Esophagus squamous epithelium (tissue), 5 donors: ENCODE measurements around the gene PRSS48. TPM values are rescaled to one million over a fixed set of nuclear protein-coding genes. Genes with fewer than 3 reads are reported as not detected.
A peak's percentile ranks its signal among the peaks of the same experiment; 100 is the strongest.

ENCODE experiments used
- DNase-seq: peaks from one replicate; lab custom pipeline; 2025; lab: John Stamatoyannopoulos, UW
- H3K27ac ChIP-seq, 4 donors: fragments of 200-600 bp; sonication (generic); one replicate each; pipeline ENCODE4 v1.5.1; 2016 to 2019; ENCODE audit warnings: mild to moderate bottlenecking in 1 of 4
- H3K27me3 ChIP-seq, 4 donors: fragments of 200-600 bp; sonication (generic); 1 replicate in 3 of 4; 2 replicates in 1 of 4; pipeline versions ENCODE4 v1.5.1 to v1.6.0; 2017 to 2021; ENCODE audit warnings: antibody characterized with exemption in 1 of 4
- H3K36me3 ChIP-seq, 3 donors: fragments of 200-600 bp; sonication (generic); one replicate each; pipeline ENCODE4 v1.5.1; 2016 to 2019
- H3K4me1 ChIP-seq, 3 donors: fragments of 200-600 bp; sonication (generic); one replicate each; pipeline ENCODE4 v1.5.1; 2017 to 2019
- H3K4me3 ChIP-seq, 4 donors: fragments of 200-600 bp; sonication (generic); 1 replicate in 3 of 4; 2 replicates in 1 of 4; pipeline ENCODE4 v1.5.1; 2016 to 2019; ENCODE audit warnings: mild to moderate bottlenecking in 2 of 4, moderate library complexity in 1 of 4
- H3K9me3 ChIP-seq, 3 donors: fragments of 200-600 bp; sonication (generic); one replicate each; pipeline ENCODE4 v1.5.1; 2016 to 2019
- CTCF ChIP-seq, 6 experiments: fragments of 450-650 bp in 4 of 6; fragments of 200-600 bp in 2 of 6; sonication (generic) in 2 of 6; IDR thresholded peaks; one replicate each; pipeline ENCODE4 v1.5.1; 2016 to 2019; ENCODE audit warnings: antibody characterized with exemption in 6 of 6, mild to moderate bottlenecking in 4 of 6, moderate library complexity in 4 of 6
- POLR2A ChIP-seq, 4 donors: fragments of 450-650 bp; IDR thresholded peaks; one replicate each; pipeline ENCODE4 v1.6.1; 2017; ENCODE audit warnings: antibody characterized with exemption in 4 of 4, mild to moderate bottlenecking in 4 of 4, moderate library complexity in 3 of 4
- WGBS, 2 donors: methylation state at CpG; one replicate each; pipeline ENCODE4 v1.1.5; 2018; 5-methylcytosine and 5-hydroxymethylcytosine counted together
- intact Hi-C: fragments of 100-400 bp; cut with DNase I; formaldehyde crosslinking; loops from one replicate; pipeline ENCODE4 v1.15.0; 2022
- total RNA-seq, 4 donors: library from RNA; depleted of rRNA; stranded (reverse); fragments of >200 nt; gene quantifications; one replicate each; pipeline ENCODE4 v1.1.0, GENCODE V29; 2016
- donor health status: DM: yes; HTN: yes; CAD: no.

Gene PRSS48
- total RNA-seq, 4 donors from 2014 or later, result not detected

GRCh38 chr4:151314479-151314878, 37.5 kb downstream of the PRSS48 start:
- H3K9me3 ChIP-seq, result no peaks in the 10 kb centered on the region
- intact Hi-C loops, result no loop called here
- no peak overlapping the region for H3K4me3 ChIP-seq
- peaks cover 0 to 41% (median 18%) of the 10 kb centered on the region in 3 donors for H3K4me1 ChIP-seq
- 64 to 100% methylated on average over 1 of the region's 1 CpG for WGBS, 2 donors
- TF ChIP-seq POLR2A (IDR thresholded peaks at IDR 0.05) (no peak), CTCF (IDR thresholded peaks at IDR 0.05) (no peak)
- no peak for DNase-seq
- no peaks in the 10 kb centered on the region for H3K36me3 ChIP-seq
- H3K27me3 ChIP-seq, result no peaks in the 10 kb centered on the region
- H3K27ac ChIP-seq, result peak overlapping the region in 1 of 4 donors; percentile 21

DNA sequence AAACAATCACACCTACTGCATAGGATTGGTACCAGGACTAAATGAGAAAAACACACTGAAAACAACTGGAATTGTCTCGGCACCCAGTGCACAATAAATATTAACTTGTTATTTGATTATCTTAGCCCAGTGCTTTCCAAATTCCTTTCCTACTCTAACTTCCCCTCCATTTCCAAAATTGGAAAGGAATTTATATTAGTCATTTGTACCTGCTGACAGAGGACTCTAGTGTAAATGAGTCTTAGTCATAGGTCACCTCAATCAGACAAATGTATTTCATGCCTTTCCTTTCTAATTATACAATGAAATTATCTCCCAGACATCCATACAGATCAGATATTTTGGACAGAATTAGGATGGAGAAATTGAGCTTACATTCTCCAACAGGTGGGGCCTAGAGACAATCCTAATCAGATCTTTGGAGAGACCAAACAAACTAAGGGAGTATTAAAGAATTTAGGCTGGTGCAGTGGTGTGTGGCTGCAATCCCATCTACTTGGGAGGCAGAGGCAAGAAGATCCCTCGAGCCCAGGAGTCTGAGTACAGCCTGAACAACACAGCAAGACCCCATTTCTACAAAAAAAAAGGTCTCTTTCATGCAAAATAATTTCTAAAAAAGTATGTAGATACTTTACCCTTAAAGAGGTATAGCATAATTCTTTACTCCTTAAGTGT, 38.4 kb downstream of the PRSS48 start:
- H3K27ac ChIP-seq, result peak overlapping the region in 3 of 4 donors; percentile 6 to 58 (median 21)
- H3K27me3 ChIP-seq, result no peaks in the 10 kb centered on the region
- intact Hi-C loops, result no loop called here
- 21 to 37% methylated on average over 2 of the region's 2 CpGs for WGBS, 2 donors
- no peaks in the 10 kb centered on the region for H3K9me3 ChIP-seq
- no peaks in the 10 kb centered on the region for H3K36me3 ChIP-seq
- no peak for TF ChIP-seq POLR2A (IDR thresholded peaks at IDR 0.05)
- DNase-seq, result no peak
- no peak overlapping the region for H3K4me3 ChIP-seq
- H3K4me1 ChIP-seq, result peaks cover 0 to 45% (median 18%) of the 10 kb centered on the region in 3 donors

DNA sequence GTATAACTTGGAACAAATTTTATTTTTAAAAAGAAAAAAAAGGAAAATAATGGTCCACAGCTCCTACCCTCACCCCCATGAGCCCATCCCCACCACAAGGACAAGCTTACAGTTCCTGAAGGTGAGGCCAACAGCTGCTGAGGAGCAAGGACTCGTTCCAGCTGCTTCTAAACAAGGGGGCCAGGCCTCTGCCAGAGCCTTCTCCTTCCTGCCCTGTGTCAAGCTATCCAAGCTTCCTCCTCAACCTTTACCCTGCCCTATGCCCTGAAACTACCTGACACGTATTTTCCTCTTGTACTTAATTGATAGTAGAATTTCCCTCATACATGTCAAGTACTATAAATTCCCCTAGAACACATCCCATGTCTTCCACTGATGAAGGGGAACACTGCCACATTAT, 39.7 kb downstream of the PRSS48 start:
- H3K4me3 ChIP-seq, result no peak overlapping the region
- peaks cover 0 to 57% (median 18%) of the 10 kb centered on the region in 3 donors for H3K4me1 ChIP-seq
- DNase-seq, result no peak
- no peaks in the 10 kb centered on the region for H3K27me3 ChIP-seq
- 58 to 64% methylated on average over 2 of the region's 2 CpGs for WGBS, 2 donors
- no peaks in the 10 kb centered on the region for H3K36me3 ChIP-seq
- no peaks in the 10 kb centered on the region for H3K9me3 ChIP-seq
- intact Hi-C loops, result no loop called here
- no peak overlapping the region for H3K27ac ChIP-seq
- TF ChIP-seq CTCF (IDR thresholded peaks at IDR 0.05), result no peak
- TF ChIP-seq POLR2A (IDR thresholded peaks at IDR 0.05), result no peak

DNA sequence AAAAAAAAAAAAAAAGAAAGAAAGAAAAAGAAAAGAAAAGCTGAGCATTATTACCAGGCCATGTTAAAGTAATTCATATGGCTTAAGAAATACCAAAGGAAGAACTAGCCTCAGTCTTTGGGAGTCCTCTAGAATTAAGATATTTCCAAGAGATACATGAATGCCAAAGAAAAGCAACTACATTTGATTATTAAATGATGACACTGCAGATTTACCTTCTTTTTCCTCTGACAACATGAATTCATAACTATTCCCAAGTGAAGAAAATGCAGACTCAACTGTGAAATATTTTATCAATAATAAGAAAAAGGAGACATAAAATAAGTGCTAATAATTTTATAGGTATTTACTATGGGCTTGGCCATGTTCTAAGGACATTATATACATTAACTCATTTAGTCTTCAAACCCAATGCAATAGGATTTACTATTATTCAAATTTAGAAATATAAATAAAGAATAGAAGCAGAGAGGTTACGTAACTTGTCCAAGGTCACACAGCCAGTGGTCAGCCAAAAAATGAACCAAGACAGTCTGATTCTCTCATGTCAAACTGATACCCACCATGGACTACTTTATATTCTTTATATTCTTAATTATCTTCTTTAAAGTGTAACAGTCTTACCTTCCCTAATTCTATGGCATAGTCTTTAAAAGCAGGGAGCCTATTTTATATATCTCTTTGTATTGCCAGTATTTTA, 41.5 kb downstream of the PRSS48 start:
- DNase-seq, result no peak
- Histone ChIP-seq H3K4me1 (peaks cover 3 to 75% (median 31%) of the 10 kb centered on the region in 3 donors), H3K27me3 (no peaks in the 10 kb centered on the region), H3K9me3 (no peaks in the 10 kb centered on the region), H3K4me3 (no peak overlapping the region), H3K36me3 (no peaks in the 10 kb centered on the region), H3K27ac (no peak overlapping the region)
- intact Hi-C loops, result no loop called here
- no peak for TF ChIP-seq POLR2A (IDR thresholded peaks at IDR 0.05)
- no peak for TF ChIP-seq CTCF (IDR thresholded peaks at IDR 0.05)
- WGBS, 2 donors, result 91 to 93% methylated on average over 1 of the region's 1 CpG

- WGBS, 2 donors, result 94 to 100% methylated on average over 1 of the region's 1 CpG
- TF ChIP-seq CTCF (IDR thresholded peaks at IDR 0.05) (no peak), POLR2A (IDR thresholded peaks at IDR 0.05) (no peak)
- Histone ChIP-seq H3K27me3 (no peaks in the 10 kb centered on the region), H3K9me3 (no peaks in the 10 kb centered on the region), H3K4me1 (peaks cover 10 to 83% (median 26%) of the 10 kb centered on the region in 3 donors), H3K4me3 (no peak overlapping the region), H3K27ac (no peak overlapping the region), H3K36me3 (no peaks in the 10 kb centered on the region)
- intact Hi-C loops, result no loop called here
- DNase-seq, result no peak
Measured at GRCh38 chr4:151319490-151319889, 42.5 kb downstream of the PRSS48 start.
